H1 (cell line): ENCODE results near the gene HOMER1. TPM values are rescaled to one million over a fixed set of nuclear protein-coding genes. Genes with fewer than 3 reads are reported as not detected.

Source experiments
- BCL11A ChIP-seq, 2 experiments: IDR thresholded peaks; one replicate each; pipeline ENCODE4 v1.6.1; 2011; ENCODE audit warnings: low read depth in 2 of 2, low read length in 2 of 2, mild to moderate bottlenecking in 2 of 2
- CHD1 ChIP-seq: IDR thresholded peaks from 2 replicates; pipeline ENCODE4 v1.6.1; 2012; ENCODE audit warnings: low read depth, low read length, improper control_type of control experiment
- CREB1 ChIP-seq: IDR thresholded peaks from 2 replicates; pipeline ENCODE4 v1.6.1; 2012; ENCODE audit warnings: inconsistent platforms
- EGR1 ChIP-seq: IDR thresholded peaks from 2 replicates; pipeline ENCODE4 v1.6.1; 2011; ENCODE audit warnings: low read depth, low read length, borderline replicate concordance
- PHF8 ChIP-seq: fragments of 200-600 bp; sonication (generic); conservative IDR thresholded peaks from 2 replicates; pipeline ENCODE4 v1.7.1; 2012; ENCODE audit warnings: low read depth, mild to moderate bottlenecking, inconsistent platforms, low read length, moderate library complexity
- POLR2AphosphoS5 ChIP-seq: IDR thresholded peaks from 2 replicates; pipeline ENCODE4 v1.6.1; 2011; ENCODE audit warnings: low read depth, low read length
- RXRA ChIP-seq: IDR thresholded peaks from 2 replicates; pipeline ENCODE4 v1.6.1; 2011; ENCODE audit warnings: low read depth, mild to moderate bottlenecking, low read length, moderate library complexity; ENCODE audit not compliant: insufficient read depth
- polyA plus RNA-seq, 7 experiments: library from polyadenylated mRNA; depleted of rRNA in 3 of 7; stranded (reverse) in 5 of 7; unstranded in 2 of 7; fragments of >200 nt in 5 of 7; fragments of 200-250 nt in 2 of 7; gene quantifications; 1 replicate in 5 of 7; 2 replicates in 1 of 7; 4 replicates in 1 of 7; pipeline versions ENCODE4 v1.2.1 to v1.2.3, GENCODE V29; 2011 to 2013; ENCODE audit warnings: missing spikeins in 2 of 7, mixed read lengths in 2 of 7
- total RNA-seq: library from RNA; stranded (reverse); fragmentation: NEBNext Ultra II Directional; extraction: Animal tissue kit (Norgen Biotek cat#: 25700); gene quantifications from 2 replicates; pipeline ENCODE4 v1.2.1, GENCODE V29; 2021
- TF ChIP-seq, protein P1 (sequence below): fragments of 300-600 bp; sonication (generic); IDR thresholded peaks from 2 replicates; pipeline ENCODE4 v1.7.1; 2012; ENCODE audit warnings: low read length, moderate library complexity, mild to moderate bottlenecking, inconsistent platforms; ENCODE audit not compliant: insufficient replicate concordance
- TF ChIP-seq, protein P2 (sequence below): IDR thresholded peaks from 2 replicates; pipeline ENCODE4 v1.6.1; 2012; ENCODE audit warnings: low read length, inconsistent platforms
- TF ChIP-seq, protein P3 (sequence below): IDR thresholded peaks from 2 replicates; pipeline ENCODE4 v1.6.1; 2011; ENCODE audit warnings: low read length, improper control_type of control experiment

HOMER1 gene
- total and polyA plus RNA-seq, 2 of the 8 experiments (the other 6 are each of a cell fraction or from before 2014, with no cell fraction given), result 6.4 to 57.9 TPM

GRCh38 chr5:79408028-79408427 lies 105.9 kb downstream of the HOMER1 start (continued):
- TF ChIP-seq, protein P1, sequence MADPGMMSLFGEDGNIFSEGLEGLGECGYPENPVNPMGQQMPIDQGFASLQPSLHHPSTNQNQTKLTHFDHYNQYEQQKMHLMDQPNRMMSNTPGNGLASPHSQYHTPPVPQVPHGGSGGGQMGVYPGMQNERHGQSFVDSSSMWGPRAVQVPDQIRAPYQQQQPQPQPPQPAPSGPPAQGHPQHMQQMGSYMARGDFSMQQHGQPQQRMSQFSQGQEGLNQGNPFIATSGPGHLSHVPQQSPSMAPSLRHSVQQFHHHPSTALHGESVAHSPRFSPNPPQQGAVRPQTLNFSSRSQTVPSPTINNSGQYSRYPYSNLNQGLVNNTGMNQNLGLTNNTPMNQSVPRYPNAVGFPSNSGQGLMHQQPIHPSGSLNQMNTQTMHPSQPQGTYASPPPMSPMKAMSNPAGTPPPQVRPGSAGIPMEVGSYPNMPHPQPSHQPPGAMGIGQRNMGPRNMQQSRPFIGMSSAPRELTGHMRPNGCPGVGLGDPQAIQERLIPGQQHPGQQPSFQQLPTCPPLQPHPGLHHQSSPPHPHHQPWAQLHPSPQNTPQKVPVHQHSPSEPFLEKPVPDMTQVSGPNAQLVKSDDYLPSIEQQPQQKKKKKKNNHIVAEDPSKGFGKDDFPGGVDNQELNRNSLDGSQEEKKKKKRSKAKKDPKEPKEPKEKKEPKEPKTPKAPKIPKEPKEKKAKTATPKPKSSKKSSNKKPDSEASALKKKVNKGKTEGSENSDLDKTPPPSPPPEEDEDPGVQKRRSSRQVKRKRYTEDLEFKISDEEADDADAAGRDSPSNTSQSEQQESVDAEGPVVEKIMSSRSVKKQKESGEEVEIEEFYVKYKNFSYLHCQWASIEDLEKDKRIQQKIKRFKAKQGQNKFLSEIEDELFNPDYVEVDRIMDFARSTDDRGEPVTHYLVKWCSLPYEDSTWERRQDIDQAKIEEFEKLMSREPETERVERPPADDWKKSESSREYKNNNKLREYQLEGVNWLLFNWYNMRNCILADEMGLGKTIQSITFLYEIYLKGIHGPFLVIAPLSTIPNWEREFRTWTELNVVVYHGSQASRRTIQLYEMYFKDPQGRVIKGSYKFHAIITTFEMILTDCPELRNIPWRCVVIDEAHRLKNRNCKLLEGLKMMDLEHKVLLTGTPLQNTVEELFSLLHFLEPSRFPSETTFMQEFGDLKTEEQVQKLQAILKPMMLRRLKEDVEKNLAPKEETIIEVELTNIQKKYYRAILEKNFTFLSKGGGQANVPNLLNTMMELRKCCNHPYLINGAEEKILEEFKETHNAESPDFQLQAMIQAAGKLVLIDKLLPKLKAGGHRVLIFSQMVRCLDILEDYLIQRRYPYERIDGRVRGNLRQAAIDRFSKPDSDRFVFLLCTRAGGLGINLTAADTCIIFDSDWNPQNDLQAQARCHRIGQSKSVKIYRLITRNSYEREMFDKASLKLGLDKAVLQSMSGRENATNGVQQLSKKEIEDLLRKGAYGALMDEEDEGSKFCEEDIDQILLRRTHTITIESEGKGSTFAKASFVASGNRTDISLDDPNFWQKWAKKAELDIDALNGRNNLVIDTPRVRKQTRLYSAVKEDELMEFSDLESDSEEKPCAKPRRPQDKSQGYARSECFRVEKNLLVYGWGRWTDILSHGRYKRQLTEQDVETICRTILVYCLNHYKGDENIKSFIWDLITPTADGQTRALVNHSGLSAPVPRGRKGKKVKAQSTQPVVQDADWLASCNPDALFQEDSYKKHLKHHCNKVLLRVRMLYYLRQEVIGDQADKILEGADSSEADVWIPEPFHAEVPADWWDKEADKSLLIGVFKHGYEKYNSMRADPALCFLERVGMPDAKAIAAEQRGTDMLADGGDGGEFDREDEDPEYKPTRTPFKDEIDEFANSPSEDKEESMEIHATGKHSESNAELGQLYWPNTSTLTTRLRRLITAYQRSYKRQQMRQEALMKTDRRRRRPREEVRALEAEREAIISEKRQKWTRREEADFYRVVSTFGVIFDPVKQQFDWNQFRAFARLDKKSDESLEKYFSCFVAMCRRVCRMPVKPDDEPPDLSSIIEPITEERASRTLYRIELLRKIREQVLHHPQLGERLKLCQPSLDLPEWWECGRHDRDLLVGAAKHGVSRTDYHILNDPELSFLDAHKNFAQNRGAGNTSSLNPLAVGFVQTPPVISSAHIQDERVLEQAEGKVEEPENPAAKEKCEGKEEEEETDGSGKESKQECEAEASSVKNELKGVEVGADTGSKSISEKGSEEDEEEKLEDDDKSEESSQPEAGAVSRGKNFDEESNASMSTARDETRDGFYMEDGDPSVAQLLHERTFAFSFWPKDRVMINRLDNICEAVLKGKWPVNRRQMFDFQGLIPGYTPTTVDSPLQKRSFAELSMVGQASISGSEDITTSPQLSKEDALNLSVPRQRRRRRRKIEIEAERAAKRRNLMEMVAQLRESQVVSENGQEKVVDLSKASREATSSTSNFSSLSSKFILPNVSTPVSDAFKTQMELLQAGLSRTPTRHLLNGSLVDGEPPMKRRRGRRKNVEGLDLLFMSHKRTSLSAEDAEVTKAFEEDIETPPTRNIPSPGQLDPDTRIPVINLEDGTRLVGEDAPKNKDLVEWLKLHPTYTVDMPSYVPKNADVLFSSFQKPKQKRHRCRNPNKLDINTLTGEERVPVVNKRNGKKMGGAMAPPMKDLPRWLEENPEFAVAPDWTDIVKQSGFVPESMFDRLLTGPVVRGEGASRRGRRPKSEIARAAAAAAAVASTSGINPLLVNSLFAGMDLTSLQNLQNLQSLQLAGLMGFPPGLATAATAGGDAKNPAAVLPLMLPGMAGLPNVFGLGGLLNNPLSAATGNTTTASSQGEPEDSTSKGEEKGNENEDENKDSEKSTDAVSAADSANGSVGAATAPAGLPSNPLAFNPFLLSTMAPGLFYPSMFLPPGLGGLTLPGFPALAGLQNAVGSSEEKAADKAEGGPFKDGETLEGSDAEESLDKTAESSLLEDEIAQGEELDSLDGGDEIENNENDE, result no peak
- TF ChIP-seq, protein P2, sequence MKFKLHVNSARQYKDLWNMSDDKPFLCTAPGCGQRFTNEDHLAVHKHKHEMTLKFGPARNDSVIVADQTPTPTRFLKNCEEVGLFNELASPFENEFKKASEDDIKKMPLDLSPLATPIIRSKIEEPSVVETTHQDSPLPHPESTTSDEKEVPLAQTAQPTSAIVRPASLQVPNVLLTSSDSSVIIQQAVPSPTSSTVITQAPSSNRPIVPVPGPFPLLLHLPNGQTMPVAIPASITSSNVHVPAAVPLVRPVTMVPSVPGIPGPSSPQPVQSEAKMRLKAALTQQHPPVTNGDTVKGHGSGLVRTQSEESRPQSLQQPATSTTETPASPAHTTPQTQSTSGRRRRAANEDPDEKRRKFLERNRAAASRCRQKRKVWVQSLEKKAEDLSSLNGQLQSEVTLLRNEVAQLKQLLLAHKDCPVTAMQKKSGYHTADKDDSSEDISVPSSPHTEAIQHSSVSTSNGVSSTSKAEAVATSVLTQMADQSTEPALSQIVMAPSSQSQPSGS, result no peak
- TF ChIP-seq RXRA (no peak), EGR1 (no peak), BCL11A (IDR thresholded peaks at IDR 0.05; ENCODE audit: low read depth in 2 of 2, low read length in 2 of 2) (no peak), CREB1 (no peak), CHD1 (no peak), POLR2AphosphoS5 (no peak), PHF8 (no peak)
- TF ChIP-seq, protein P3, sequence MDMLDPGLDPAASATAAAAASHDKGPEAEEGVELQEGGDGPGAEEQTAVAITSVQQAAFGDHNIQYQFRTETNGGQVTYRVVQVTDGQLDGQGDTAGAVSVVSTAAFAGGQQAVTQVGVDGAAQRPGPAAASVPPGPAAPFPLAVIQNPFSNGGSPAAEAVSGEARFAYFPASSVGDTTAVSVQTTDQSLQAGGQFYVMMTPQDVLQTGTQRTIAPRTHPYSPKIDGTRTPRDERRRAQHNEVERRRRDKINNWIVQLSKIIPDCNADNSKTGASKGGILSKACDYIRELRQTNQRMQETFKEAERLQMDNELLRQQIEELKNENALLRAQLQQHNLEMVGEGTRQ, result no peak
